A673 (cell line): Measurements from ENCODE around the gene GALNT2. TPM values are rescaled to one million over a fixed set of nuclear protein-coding genes. Genes with fewer than 3 reads are reported as not detected.

Source experiments
- BruUV-seq: library from RNA; stranded (reverse); fragments of 400-500 nt; replicated peaks from 2 replicates; lab custom pipeline; 2021; lab: Mats Ljungman, UMichigan
- CTCF ChIA-PET: fragments of 300-600 bp; sonication (Branson Sonifier 250); formaldehyde crosslinking; loops from one replicate; lab custom pipeline; 2022; ENCODE audit warnings: antibody characterized with exemption; lab: Charles Lee
- POLR2A ChIA-PET: fragments of 300-600 bp; sonication (Branson Sonifier 250); formaldehyde crosslinking; loops from one replicate; lab custom pipeline; 2022; ENCODE audit warnings: antibody characterized with exemption; ENCODE audit not compliant: low non-redundant PET; lab: Charles Lee
- DNase-seq: peaks from one replicate; pipeline ENCODE4 v3.0.0-alpha.2; 2015; ENCODE audit warnings: low spot score
- H3K27ac ChIP-seq: fragments of 200-600 bp; sonication (generic); 2 replicates; pipeline ENCODE4 v1.5.1; 2016; ENCODE audit warnings: mixed run types, low read depth, mild to moderate bottlenecking, mixed read lengths, antibody characterized with exemption, low read length; ENCODE audit not compliant: poor library complexity, severe bottlenecking
- H3K27me3 ChIP-seq: fragments of 200-600 bp; sonication (generic); replicated peaks from 2 replicates; pipeline ENCODE4 v1.6.1; 2017; ENCODE audit warnings: mixed run types, low read depth, mild to moderate bottlenecking, mixed read lengths, antibody characterized with exemption, low read length; ENCODE audit not compliant: insufficient read depth, poor library complexity
- H3K36me3 ChIP-seq: fragments of 200-600 bp; sonication (generic); 2 replicates; pipeline ENCODE4 v1.6.1; 2016; ENCODE audit warnings: mixed run types, mild to moderate bottlenecking, mixed read lengths, antibody characterized with exemption, low read length; ENCODE audit not compliant: insufficient read depth, poor library complexity, severe bottlenecking
- H3K4me1 ChIP-seq: fragments of 200-600 bp; sonication (generic); 2 replicates; pipeline ENCODE4 v1.6.1; 2017; ENCODE audit warnings: mixed run types, mild to moderate bottlenecking, mixed read lengths, antibody characterized with exemption, low read length; ENCODE audit not compliant: insufficient read depth, poor library complexity, severe bottlenecking
- H3K4me3 ChIP-seq: fragments of 200-600 bp; sonication (generic); 2 replicates; pipeline ENCODE4 v1.5.1; 2016; ENCODE audit warnings: low read depth, mixed run types, mild to moderate bottlenecking, mixed read lengths, low read length; ENCODE audit not compliant: poor library complexity, severe bottlenecking
- H3K9me3 ChIP-seq: fragments of 200-600 bp; sonication (generic); 2 replicates; pipeline ENCODE4 v1.6.1; 2016; ENCODE audit warnings: mixed run types, low read depth, mild to moderate bottlenecking, mixed read lengths, antibody characterized with exemption, low read length; ENCODE audit not compliant: poor library complexity, severe bottlenecking
- CTCF ChIP-seq: fragments of 300-800, 200-600 bp; sonication (generic); conservative IDR thresholded peaks from 2 replicates; pipeline ENCODE4 v1.5.1; 2017; ENCODE audit warnings: low read depth, mild to moderate bottlenecking, antibody characterized with exemption, low read length, moderate library complexity, mixed read lengths
- EZH2 ChIP-seq: fragments of 200-600 bp; sonication (generic); IDR thresholded peaks from 2 replicates; pipeline ENCODE4 v1.6.1; 2017; ENCODE audit warnings: borderline replicate concordance, low read depth, mild to moderate bottlenecking, mixed read lengths, antibody characterized with exemption, low read length; ENCODE audit not compliant: poor library complexity, severe bottlenecking
- intact Hi-C: fragments of 100-400 bp; cut with micrococcal nuclease; formaldehyde crosslinking; loops from one replicate; pipeline ENCODE4 v1.10.0; 2022; ENCODE audit not compliant: unreplicated experiment
- total RNA-seq: library from RNA; stranded (reverse); gene quantifications from 2 replicates; pipeline ENCODE4 v1.2.3, GENCODE V29; 2021

Gene GALNT2
- total RNA-seq, 1 experiment from 2014 or later: 94.6 TPM

GRCh38 chr1:230231774-230232145 lies 164.7 kb downstream of the GALNT2 start:
- Histone ChIP-seq H3K36me3 (no peaks in the 10 kb centered on the region), H3K4me3 (peak overlapping the region; percentile 32), H3K27ac (peak overlapping the region; percentile 96), H3K9me3 (no peaks in the 10 kb centered on the region), H3K4me1 (peaks cover 61% of the 10 kb centered on the region), H3K27me3 (no peaks in the 10 kb centered on the region)
- intact Hi-C loops: loop anchor here (2.0 to 10.0 kb wide), 2 partner anchors 39 to 167 kb away; partner anchors contain the start of gene GALNT2
- DNase-seq: peak; percentile 91
- BruUV-seq: no TSS peak
- TF ChIP-seq CTCF (no peak), EZH2 (no peak)
- ChIA-PET POLR2A (interaction anchor here (0.8 to 1.0 kb wide), 2 partner anchors 54 to 78 kb away, joined by 3 to 4 read pairs; no protein-coding TSS in a partner anchor), CTCF (no interaction called here)

- no peak for TF ChIP-seq CTCF
- TF ChIP-seq EZH2: no peak
- H3K36me3 ChIP-seq: no peaks in the 10 kb centered on the region
- ChIA-PET POLR2A (interaction anchor here (0.8 to 1.0 kb wide), 2 partner anchors 55 to 78 kb away, joined by 3 to 4 read pairs; no protein-coding TSS in a partner anchor), CTCF (no interaction called here)
- H3K27me3 ChIP-seq: no peaks in the 10 kb centered on the region
- no peaks in the 10 kb centered on the region for H3K9me3 ChIP-seq
- BruUV-seq: no TSS peak
- H3K27ac ChIP-seq: peak overlapping the region; percentile 96
- peaks cover 67% of the 10 kb centered on the region for H3K4me1 ChIP-seq
- peak; percentile 98 for DNase-seq
- peak overlapping the region; percentile 32 for H3K4me3 ChIP-seq
- intact Hi-C loops: loop anchor here (2.0 to 10.0 kb wide), 2 partner anchors 38 to 168 kb away; partner anchors contain the start of gene GALNT2
Observed at GRCh38 chr1:230232371-230232771, 165.3 kb downstream of the GALNT2 start.

- no TSS peak for BruUV-seq
- Histone ChIP-seq H3K36me3 (no peaks in the 10 kb centered on the region), H3K4me3 (no peak overlapping the region), H3K27me3 (no peaks in the 10 kb centered on the region), H3K4me1 (peaks cover 76% of the 10 kb centered on the region), H3K27ac (no peak overlapping the region), H3K9me3 (no peaks in the 10 kb centered on the region)
- DNase-seq: no peak
- intact Hi-C loops: loop anchor here (2.0 to 10.0 kb wide), 2 partner anchors 37 to 169 kb away; partner anchors contain the start of gene GALNT2
- TF ChIP-seq EZH2: no peak
- no peak for TF ChIP-seq CTCF
- POLR2A ChIA-PET: no interaction called here
- CTCF ChIA-PET: no interaction called here
Observed at GRCh38 chr1:230233786-230234185, 166.7 kb downstream of the GALNT2 start.
